GM18951 (cell line): ENCODE data around the gene PLCD4.

Source experiments
- POLR2A ChIP-seq: IDR thresholded peaks from 4 replicates; pipeline ENCODE4 v1.6.1; 2011; ENCODE audit warnings: mild to moderate bottlenecking; ENCODE audit not compliant: insufficient read length, insufficient read depth; ENCODE audit errors: extremely low read depth
- in situ Hi-C: fragments of 300-500 bp; cut with MboI; formaldehyde crosslinking; loops from one replicate; pipeline ENCODE4 v1.12.0; 2022; ENCODE audit warnings: low sequenced_read_pairs, mixed read lengths, inconsistent platforms; ENCODE audit not compliant: unreplicated experiment

The PLCD4 gene

GRCh38 chr2:218578272-218578877, 29.3 kb upstream of the PLCD4 start:
- TF ChIP-seq POLR2A: no peak
- in situ Hi-C loops: no loop called here

GRCh38 chr2:218582076-218582475, 25.6 kb upstream of the PLCD4 start:
- TF ChIP-seq POLR2A: no peak
- in situ Hi-C loops: no loop called here

- no peak for TF ChIP-seq POLR2A
These were observed 23.5 kb upstream of the PLCD4 start for GRCh38 chr2:218583983-218584850.

GRCh38 chr2:218585541-218585940, 22.2 kb upstream of the PLCD4 start:
- TF ChIP-seq POLR2A: no peak
- in situ Hi-C loops: no loop called here

More at GRCh38 chr2:218583983-218584850, 23.5 kb upstream of the PLCD4 start:
- in situ Hi-C loops: no loop called here

GRCh38 chr2:218605432-218605831, 2.3 kb upstream of the PLCD4 start:
- no peak for TF ChIP-seq POLR2A
- in situ Hi-C loops: no loop called here

- no peak for TF ChIP-seq POLR2A
- in situ Hi-C loops: no loop called here
These were observed 8.2 kb downstream of the PLCD4 start for GRCh38 chr2:218615868-218616315.

GRCh38 chr2:218618102-218618860, 10.6 kb downstream of the PLCD4 start:
- in situ Hi-C loops: no loop called here

GRCh38 chr2:218621007-218621406, 13.3 kb downstream of the PLCD4 start:
- TF ChIP-seq POLR2A: no peak
- in situ Hi-C loops: no loop called here

More at GRCh38 chr2:218618102-218618860, 10.6 kb downstream of the PLCD4 start:
- no peak for TF ChIP-seq POLR2A

GRCh38 chr2:218622606-218623365, 15.1 kb downstream of the PLCD4 start:
- in situ Hi-C loops: no loop called here
- TF ChIP-seq POLR2A: no peak

- in situ Hi-C loops: no loop called here
- no peak for TF ChIP-seq POLR2A
These were observed 15.6 kb downstream of the PLCD4 start for GRCh38 chr2:218623366-218623705.

- no peak for TF ChIP-seq POLR2A
- in situ Hi-C loops: no loop called here
These were observed 18.7 kb downstream of the PLCD4 start for GRCh38 chr2:218626369-218626768.

- in situ Hi-C loops: no loop called here
- TF ChIP-seq POLR2A: no peak
These were observed 20.2 kb downstream of the PLCD4 start for GRCh38 chr2:218627939-218628338.

- in situ Hi-C loops: no loop called here
- TF ChIP-seq POLR2A: no peak
These were observed 24.1 kb downstream of the PLCD4 start for GRCh38 chr2:218631837-218632236.
